NCI-H1436 treated with DMSO at 0.1 percent for 48 hours (cell line): ENCODE results near the gene PCNX2.
A peak's percentile ranks its signal among the peaks of the same experiment; 100 is the strongest.

Experiments
- DNase-seq: peaks from one replicate; lab custom pipeline; 2025; lab: John Stamatoyannopoulos, UW

PCNX2 gene

GRCh38 chr1:233295237-233295974, at the start of gene PCNX2:
PCNX2 (minus strand) TSS chr1:233295725; CDS start chr1:233295478, 247 bp downstream.
- peak; percentile 23 for DNase-seq

- DNase-seq = no peak
These were observed 47.7 kb upstream of the PCNX2 start for GRCh38 chr1:233343262-233343661.

GRCh38 chr1:233342086-233342485, 46.6 kb upstream of the PCNX2 start:
- no peak for DNase-seq

GRCh38 chr1:233340966-233341516, 45.5 kb upstream of the PCNX2 start:
- no peak for DNase-seq

- DNase-seq = no peak
These were observed 44.6 kb upstream of the PCNX2 start for GRCh38 chr1:233340031-233340555.

GRCh38 chr1:233338102-233338501, 42.6 kb upstream of the PCNX2 start:
- DNase-seq = no peak

- DNase-seq = no peak
These were observed 42.0 kb upstream of the PCNX2 start for GRCh38 chr1:233337505-233337904.

- no peak for DNase-seq
These were observed 41.3 kb upstream of the PCNX2 start for GRCh38 chr1:233336554-233337456.

- DNase-seq = no peak
These were observed 38.6 kb upstream of the PCNX2 start for GRCh38 chr1:233334092-233334491.

- DNase-seq = no peak
These were observed 37.6 kb upstream of the PCNX2 start for GRCh38 chr1:233333086-233333485.

GRCh38 chr1:233331676-233332519, 36.4 kb upstream of the PCNX2 start:
- DNase-seq = no peak

- DNase-seq = no peak
These were observed 32.8 kb upstream of the PCNX2 start for GRCh38 chr1:233328142-233328921.

- no peak for DNase-seq
These were observed 32.2 kb upstream of the PCNX2 start, which contains the start of gene MAP3K21 for GRCh38 chr1:233327651-233328141. MAP3K21 (plus strand) TSS chr1:233327724; CDS start chr1:233328029, 305 bp downstream.

GRCh38 chr1:233326811-233327650, 31.5 kb upstream of the PCNX2 start:
- peak; percentile 90 for DNase-seq

- no peak for DNase-seq
These were observed 30.8 kb upstream of the PCNX2 start for GRCh38 chr1:233326319-233326718.

- no peak for DNase-seq
These were observed 28.2 kb upstream of the PCNX2 start for GRCh38 chr1:233323718-233324117.

GRCh38 chr1:233320023-233320422, 24.5 kb upstream of the PCNX2 start:
- no peak for DNase-seq

GRCh38 chr1:233319272-233319671, 23.7 kb upstream of the PCNX2 start:
- peak; percentile 59 for DNase-seq

- DNase-seq = no peak
These were observed 20.9 kb upstream of the PCNX2 start for GRCh38 chr1:233316473-233316872.
